LNCaP clone FGC (cell line): Measurements from ENCODE around the gene SLC25A21.

Experiments used
- DNase-seq: peaks from one replicate; pipeline ENCODE4 v3.0.0-alpha.2; 2011; ENCODE audit warnings: low read depth
- H3K4me3 ChIP-seq: 2 replicates; pipeline ENCODE4 v1.5.1; 2011; ENCODE audit warnings: mild to moderate bottlenecking, low read depth, low read length, control low read depth
- TF ChIP-seq, protein P1 (sequence below): IDR thresholded peaks from 2 replicates; pipeline ENCODE4 v1.5.1; 2012; ENCODE audit warnings: mild to moderate bottlenecking; ENCODE audit not compliant: control insufficient read depth, insufficient read depth; ENCODE audit errors: extremely low read depth

The SLC25A21 gene

GRCh38 chr14:36690311-36691040, 481.9 kb downstream of the SLC25A21 start:
- no peak overlapping the region for H3K4me3 ChIP-seq
- DNase-seq, result peak; percentile 54
- TF ChIP-seq, protein P1, sequence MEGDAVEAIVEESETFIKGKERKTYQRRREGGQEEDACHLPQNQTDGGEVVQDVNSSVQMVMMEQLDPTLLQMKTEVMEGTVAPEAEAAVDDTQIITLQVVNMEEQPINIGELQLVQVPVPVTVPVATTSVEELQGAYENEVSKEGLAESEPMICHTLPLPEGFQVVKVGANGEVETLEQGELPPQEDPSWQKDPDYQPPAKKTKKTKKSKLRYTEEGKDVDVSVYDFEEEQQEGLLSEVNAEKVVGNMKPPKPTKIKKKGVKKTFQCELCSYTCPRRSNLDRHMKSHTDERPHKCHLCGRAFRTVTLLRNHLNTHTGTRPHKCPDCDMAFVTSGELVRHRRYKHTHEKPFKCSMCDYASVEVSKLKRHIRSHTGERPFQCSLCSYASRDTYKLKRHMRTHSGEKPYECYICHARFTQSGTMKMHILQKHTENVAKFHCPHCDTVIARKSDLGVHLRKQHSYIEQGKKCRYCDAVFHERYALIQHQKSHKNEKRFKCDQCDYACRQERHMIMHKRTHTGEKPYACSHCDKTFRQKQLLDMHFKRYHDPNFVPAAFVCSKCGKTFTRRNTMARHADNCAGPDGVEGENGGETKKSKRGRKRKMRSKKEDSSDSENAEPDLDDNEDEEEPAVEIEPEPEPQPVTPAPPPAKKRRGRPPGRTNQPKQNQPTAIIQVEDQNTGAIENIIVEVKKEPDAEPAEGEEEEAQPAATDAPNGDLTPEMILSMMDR, result no peak

GRCh38 chr14:36684946-36685345, 487.5 kb downstream of the SLC25A21 start:
- H3K4me3 ChIP-seq, result no peak overlapping the region
- no peak for DNase-seq
- TF ChIP-seq, protein P1, result no peak

- TF ChIP-seq, protein P1, result no peak
- peak; percentile 80 for DNase-seq
- peak overlapping the region; percentile 9 for H3K4me3 ChIP-seq
Observed at GRCh38 chr14:36683083-36683724, 489.2 kb downstream of the SLC25A21 start.

- DNase-seq, result no peak
- TF ChIP-seq, protein P1, result no peak
- no peak overlapping the region for H3K4me3 ChIP-seq
Observed at GRCh38 chr14:36682338-36682737, 490.1 kb downstream of the SLC25A21 start.

DNA sequence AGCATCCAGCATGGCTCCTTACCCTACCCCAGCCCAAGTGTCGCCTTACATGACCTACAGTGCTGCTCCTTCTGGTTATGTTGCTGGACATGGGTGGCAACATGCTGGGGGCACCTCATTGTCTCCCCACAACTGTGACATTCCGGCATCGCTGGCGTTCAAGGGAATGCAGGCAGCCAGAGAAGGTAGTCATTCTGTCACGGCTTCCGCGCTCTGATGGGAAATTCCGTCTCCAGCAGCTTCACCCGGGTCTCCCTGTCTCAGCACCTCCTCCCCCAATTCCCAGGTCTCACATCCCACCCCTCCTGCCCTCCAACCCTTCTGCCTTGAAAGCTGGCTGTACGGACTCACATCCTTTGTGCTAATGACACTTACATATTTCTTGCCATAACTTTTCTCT, 496.2 kb downstream of the SLC25A21 start:
- no peak for DNase-seq
- no peak overlapping the region for H3K4me3 ChIP-seq
- TF ChIP-seq, protein P1, result no peak

- DNase-seq, result no peak
- no peak overlapping the region for H3K4me3 ChIP-seq
- TF ChIP-seq, protein P1, result no peak
Observed at GRCh38 chr14:36675581-36675980, 496.8 kb downstream of the SLC25A21 start.

GRCh38 chr14:36674659-36675058, 497.7 kb downstream of the SLC25A21 start:
- TF ChIP-seq, protein P1, result no peak
- no peak overlapping the region for H3K4me3 ChIP-seq
- DNase-seq, result no peak
